ENCODE data around the gene CELSR2. TPM values are rescaled to one million over a fixed set of nuclear protein-coding genes. Genes with fewer than 3 reads are reported as not detected.

The CELSR2 gene, protein sequence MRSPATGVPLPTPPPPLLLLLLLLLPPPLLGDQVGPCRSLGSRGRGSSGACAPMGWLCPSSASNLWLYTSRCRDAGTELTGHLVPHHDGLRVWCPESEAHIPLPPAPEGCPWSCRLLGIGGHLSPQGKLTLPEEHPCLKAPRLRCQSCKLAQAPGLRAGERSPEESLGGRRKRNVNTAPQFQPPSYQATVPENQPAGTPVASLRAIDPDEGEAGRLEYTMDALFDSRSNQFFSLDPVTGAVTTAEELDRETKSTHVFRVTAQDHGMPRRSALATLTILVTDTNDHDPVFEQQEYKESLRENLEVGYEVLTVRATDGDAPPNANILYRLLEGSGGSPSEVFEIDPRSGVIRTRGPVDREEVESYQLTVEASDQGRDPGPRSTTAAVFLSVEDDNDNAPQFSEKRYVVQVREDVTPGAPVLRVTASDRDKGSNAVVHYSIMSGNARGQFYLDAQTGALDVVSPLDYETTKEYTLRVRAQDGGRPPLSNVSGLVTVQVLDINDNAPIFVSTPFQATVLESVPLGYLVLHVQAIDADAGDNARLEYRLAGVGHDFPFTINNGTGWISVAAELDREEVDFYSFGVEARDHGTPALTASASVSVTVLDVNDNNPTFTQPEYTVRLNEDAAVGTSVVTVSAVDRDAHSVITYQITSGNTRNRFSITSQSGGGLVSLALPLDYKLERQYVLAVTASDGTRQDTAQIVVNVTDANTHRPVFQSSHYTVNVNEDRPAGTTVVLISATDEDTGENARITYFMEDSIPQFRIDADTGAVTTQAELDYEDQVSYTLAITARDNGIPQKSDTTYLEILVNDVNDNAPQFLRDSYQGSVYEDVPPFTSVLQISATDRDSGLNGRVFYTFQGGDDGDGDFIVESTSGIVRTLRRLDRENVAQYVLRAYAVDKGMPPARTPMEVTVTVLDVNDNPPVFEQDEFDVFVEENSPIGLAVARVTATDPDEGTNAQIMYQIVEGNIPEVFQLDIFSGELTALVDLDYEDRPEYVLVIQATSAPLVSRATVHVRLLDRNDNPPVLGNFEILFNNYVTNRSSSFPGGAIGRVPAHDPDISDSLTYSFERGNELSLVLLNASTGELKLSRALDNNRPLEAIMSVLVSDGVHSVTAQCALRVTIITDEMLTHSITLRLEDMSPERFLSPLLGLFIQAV (N-terminal part only)
- 4.2 and 6.6 TPM in 2 replicates for polyA plus RNA-seq

DNA sequence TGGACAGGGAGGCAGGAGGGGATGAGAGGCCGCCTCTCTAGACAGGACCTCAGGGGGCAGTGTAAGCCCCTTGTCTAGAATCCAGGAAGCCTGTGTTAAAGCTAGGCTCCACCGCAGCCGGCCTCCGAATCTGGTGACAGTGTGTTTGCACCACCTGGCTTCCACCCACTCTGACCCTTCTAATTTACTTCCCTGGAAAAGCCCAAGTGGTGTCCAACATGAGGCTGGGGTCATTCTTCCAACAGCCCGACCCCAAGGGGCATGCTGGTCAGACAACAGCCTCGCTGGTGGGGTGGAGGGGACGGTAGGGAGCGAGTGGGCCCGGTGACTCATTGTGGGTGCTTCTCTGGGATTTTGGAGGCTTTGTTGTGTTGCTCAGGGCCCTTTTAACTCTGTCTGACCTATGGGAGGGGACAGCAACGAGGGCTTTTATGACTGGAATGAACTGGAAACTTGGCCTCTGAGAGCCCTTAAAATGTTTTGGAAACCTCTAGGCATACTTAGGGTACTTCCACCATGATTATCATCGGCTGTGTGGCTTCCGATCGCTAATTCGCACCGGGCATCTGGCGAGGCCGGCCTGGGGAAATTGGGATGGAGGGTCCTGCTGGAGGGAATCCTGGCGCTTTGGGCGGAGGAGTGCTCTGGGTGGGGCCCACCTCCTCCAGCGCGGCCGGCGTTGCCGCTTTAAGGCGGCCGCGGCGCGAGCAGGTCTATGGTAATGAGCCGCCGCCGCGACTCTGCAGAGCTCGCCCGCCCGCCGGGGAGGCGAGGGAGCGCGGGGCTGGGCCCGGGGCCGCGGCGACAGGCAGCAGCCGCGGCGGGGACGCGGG lies at the start of gene CELSR2:
TSS of gene CELSR2 (plus strand) at position 743 of the 833 bp plus-strand sequence. CDS start 541 bp downstream, outside the sequence.

DNA sequence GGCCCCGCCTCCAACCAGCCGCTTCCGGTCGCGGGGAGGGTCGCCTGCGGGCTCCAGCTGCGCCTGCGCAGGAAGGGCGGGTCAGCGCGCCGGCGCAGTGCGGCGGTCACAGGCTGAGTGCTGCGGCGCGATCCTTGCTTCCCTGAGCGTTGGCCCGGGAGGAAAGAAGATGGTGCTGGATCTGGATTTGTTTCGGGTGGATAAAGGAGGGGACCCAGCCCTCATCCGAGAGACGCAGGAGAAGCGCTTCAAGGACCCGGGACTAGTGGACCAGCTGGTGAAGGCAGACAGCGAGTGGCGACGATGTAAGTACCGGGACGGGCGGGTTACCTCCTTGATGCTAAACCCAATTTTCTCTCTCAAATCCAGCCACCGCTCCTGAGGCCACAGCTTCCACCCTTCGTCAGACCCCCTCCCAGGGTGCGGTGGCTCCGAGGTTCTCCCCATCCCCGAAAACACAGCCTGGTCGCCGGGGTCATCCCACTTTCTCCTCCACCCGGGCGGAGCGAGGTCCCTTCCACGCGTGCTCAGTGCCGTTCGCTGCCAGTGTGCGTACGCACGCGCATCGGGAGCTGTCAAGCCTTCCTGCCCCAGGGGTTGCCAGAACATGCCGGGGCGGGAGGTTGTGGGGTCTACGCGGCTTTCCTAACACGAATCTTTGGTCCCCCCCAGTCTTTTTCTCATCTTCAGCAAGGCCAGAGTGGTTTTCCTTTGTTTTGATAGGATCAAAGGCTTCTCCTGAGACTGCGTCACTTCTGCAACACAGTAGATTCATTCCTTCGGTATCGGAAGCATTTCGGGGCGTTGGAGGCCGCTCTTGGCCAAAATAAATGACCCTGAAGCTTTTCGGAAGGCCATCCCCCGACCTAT lies 35.3 kb upstream of the CELSR2 start, which contains the start of gene SARS1:
TSS of gene SARS1 (plus strand) at position 95 of the 870 bp plus-strand sequence. CDS start at position 170, 75 bp downstream.

DNA sequence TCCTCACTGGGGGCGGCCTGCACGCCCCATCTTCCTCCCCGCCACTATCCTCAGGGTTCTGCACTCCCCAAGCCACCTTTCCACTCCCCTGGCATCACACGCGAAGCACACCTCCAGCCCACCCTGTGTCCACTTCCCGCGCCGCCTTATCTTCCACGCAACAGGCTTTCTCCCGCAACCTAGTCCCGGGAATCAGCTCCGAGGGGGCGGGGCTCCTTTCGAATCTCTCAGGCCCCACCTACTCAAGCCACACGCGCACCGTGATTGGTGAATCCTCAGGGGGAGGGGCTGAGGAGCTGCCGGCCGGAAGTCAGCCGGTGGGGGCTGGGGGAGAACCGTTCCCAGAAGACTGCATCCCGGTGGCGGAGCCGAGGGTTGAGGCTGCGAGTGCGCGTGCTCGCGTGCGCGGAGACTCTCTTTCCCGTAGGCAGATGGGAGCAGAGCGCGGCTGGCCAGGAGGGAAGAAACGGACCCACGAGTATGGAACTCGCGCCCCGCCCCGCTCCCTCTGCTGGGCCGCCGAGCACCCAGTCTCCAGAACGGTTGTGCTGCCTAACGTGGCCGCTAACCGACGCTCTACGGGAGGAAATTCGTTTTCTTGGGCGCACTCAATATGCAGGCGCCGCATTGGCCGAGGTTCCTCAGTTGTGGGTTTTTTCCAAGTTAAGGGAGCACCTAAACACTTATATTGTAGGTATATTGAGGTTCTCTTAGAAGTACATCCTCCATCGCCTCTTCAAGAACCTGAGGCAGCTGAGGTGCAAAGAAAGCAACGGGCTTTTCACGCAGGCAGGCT lies 33.8 kb downstream of the CELSR2 start, which contains the start of gene PSRC1:
TSS of gene PSRC1 (minus strand) at position 194 of the 796 bp plus-strand sequence.

DNA sequence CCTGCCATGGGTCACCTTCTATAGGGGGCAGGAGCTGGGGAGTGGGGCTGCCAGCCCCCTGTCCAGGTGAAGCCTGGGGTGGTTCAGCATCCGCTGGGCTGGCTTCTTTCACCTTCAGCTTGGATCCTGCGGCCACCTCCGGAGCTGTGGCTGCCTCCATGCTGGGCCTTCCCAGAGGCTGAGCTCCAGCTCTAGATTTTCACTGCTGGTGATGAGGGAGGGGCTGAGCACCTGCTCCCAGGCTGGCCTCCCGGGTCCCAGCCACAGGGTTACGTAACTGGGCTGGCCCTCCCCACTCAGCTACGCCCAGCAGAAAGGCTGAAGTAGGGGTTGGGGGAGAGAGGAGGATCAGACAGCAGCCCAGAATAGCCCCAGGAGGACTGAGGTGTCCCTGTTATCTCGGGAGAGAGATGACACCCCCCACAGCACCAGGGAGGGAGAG lies 57.5 kb downstream of the CELSR2 start, which contains the start of gene MYBPHL:
TSS of gene MYBPHL (minus strand) at position 180 of the 442 bp plus-strand sequence. CDS start at position 160, 20 bp downstream.

Other genes starting within 250 kb of the CELSR2 start
- 12.9 and 31.9 TPM in 2 replicates for gene WDR47, start 207.4 kb upstream of the CELSR2 start, polyA plus RNA-seq
- gene TAF13, start 173.5 kb upstream of the CELSR2 start, polyA plus RNA-seq, result 40.5 and 52.2 TPM in 2 replicates
- gene TMEM167B, start 158.8 kb upstream of the CELSR2 start, polyA plus RNA-seq, result 39.3 and 53.8 TPM in 2 replicates
- 2.1 and 6.5 TPM in 2 replicates for gene ELAPOR1, start 135.4 kb upstream of the CELSR2 start, polyA plus RNA-seq
- gene SARS1, start 35.6 kb upstream of the CELSR2 start, polyA plus RNA-seq, result 193 and 222 TPM in 2 replicates
- 4.5 TPM in 1 of 2 replicates, not detected in the other for gene PSRC1, start 33.6 kb downstream of the CELSR2 start, polyA plus RNA-seq
- gene MYBPHL, start 57.5 kb downstream of the CELSR2 start, polyA plus RNA-seq, result 1.1 TPM in 1 of 2 replicates, not detected in the other
- gene SORT1, start 148.4 kb downstream of the CELSR2 start, polyA plus RNA-seq, result 7.4 and 14.4 TPM in 2 replicates
- gene PSMA5, start 176.9 kb downstream of the CELSR2 start, polyA plus RNA-seq, result 103 and 114 TPM in 2 replicates
- gene SYPL2, start 217.0 kb downstream of the CELSR2 start, polyA plus RNA-seq, result not detected in 2 replicates
- gene ATXN7L2, start 234.4 kb downstream of the CELSR2 start, polyA plus RNA-seq, result 1.8 TPM in 1 of 2 replicates, not detected in the other
- 1.6 and 4.2 TPM in 2 replicates for gene CYB561D1, start 244.6 kb downstream of the CELSR2 start, polyA plus RNA-seq

Data from Purkinje cell (primary cell).